ENCODE data around the gene GPR152. TPM values are rescaled to one million over a fixed set of nuclear protein-coding genes. Genes with fewer than 3 reads are reported as not detected.
A peak's percentile ranks its signal among the peaks of the same experiment; 100 is the strongest.
"Not testable (repeated sequence)": the region's sequence is repeated elsewhere in the genome, so short reads cannot be mapped to it uniquely, and the experiment has no call there.

GPR152 gene
- total RNA-seq, 4 donors from 2014 or later: not detected

GRCh38 chr11:67466962-67467771 is 14.6 kb upstream of the GPR152 start:
- Histone ChIP-seq H3K36me3 (peaks cover 0 to 21% (median 0%) of the 10 kb centered on the region in 3 donors), H3K4me1 (peaks cover 37 to 62% (median 38%) of the 10 kb centered on the region in 3 donors), H3K27ac (peak overlapping the region; percentile 94 to 97 (median 96)), H3K27me3 (no peaks in the 10 kb centered on the region), H3K4me3 (peak overlapping the region; percentile 84 to 94 (median 86)), H3K9me3 (no peaks in the 10 kb centered on the region)
- 55 to 71% methylated on average over 7 to 9 of the region's 11 CpGs for WGBS, 2 donors
- intact Hi-C loops (cut with DNase I): no loop called here
- no peak for TF ChIP-seq CTCF (IDR thresholded peaks at IDR 0.05)
- TF ChIP-seq POLR2A (IDR thresholded peaks at IDR 0.05): no peak
- no peak for DNase-seq

- Histone ChIP-seq H3K4me1 (peaks cover 37 to 62% (median 38%) of the 10 kb centered on the region in 3 donors), H3K27me3 (no peaks in the 10 kb centered on the region), H3K27ac (peak overlapping the region in 3 of 4 donors; percentile 96 to 97 (median 96)), H3K36me3 (peaks cover 0 to 21% (median 0%) of the 10 kb centered on the region in 3 donors), H3K4me3 (no peak overlapping the region), H3K9me3 (no peaks in the 10 kb centered on the region)
- no peak for TF ChIP-seq CTCF (IDR thresholded peaks at IDR 0.05)
- no peak for TF ChIP-seq POLR2A (IDR thresholded peaks at IDR 0.05)
- 60 to 93% methylated on average over 1 to 4 of the region's 5 CpGs for WGBS, 2 donors
- no peak for DNase-seq
- intact Hi-C loops (cut with DNase I): no loop called here
Observed at GRCh38 chr11:67466367-67466766, 13.8 kb upstream of the GPR152 start.

GRCh38 chr11:67465530-67465929 is 13.0 kb upstream of the GPR152 start:
- DNase-seq; H3K9me3 ChIP-seq; intact Hi-C loops (cut with DNase I); H3K27me3 ChIP-seq: not testable (repeated sequence)
- Histone ChIP-seq H3K4me1 (peaks cover 37 to 63% (median 38%) of the 10 kb centered on the region in 3 donors), H3K4me3 (peak overlapping the region in 3 of 4 donors; percentile 47 to 75 (median 50)), H3K27ac (peak overlapping the region; percentile 93 to 98 (median 96)), H3K36me3 (peaks cover 0 to 21% (median 0%) of the 10 kb centered on the region in 3 donors)
- WGBS, 2 donors: 48 to 50% methylated on average over 1 to 2 of the region's 2 CpGs

- WGBS, 2 donors: 0 to 40% methylated on average over 3 of the region's 3 CpGs
Observed at GRCh38 chr11:67465189-67465510, 12.6 kb upstream of the GPR152 start.

GRCh38 chr11:67464411-67465188 is 12.1 kb upstream of the GPR152 start:
- DNase-seq: peak; percentile 72
- Histone ChIP-seq H3K4me1 (peaks cover 34 to 67% (median 38%) of the 10 kb centered on the region in 3 donors), H3K4me3 (peak overlapping the region; percentile 35 to 75 (median 48)), H3K27me3 (no peaks in the 10 kb centered on the region), H3K9me3 (no peaks in the 10 kb centered on the region), H3K36me3 (peaks cover 0 to 21% (median 0%) of the 10 kb centered on the region in 3 donors), H3K27ac (peak overlapping the region; percentile 93 to 98 (median 96))
- WGBS, 2 donors: 12 to 44% methylated on average over 5 to 8 of the region's 56 CpGs
- intact Hi-C loops (cut with DNase I): no loop called here
- TF ChIP-seq POLR2A (IDR thresholded peaks at IDR 0.05): peak in 2 of 4 donors; percentile 8 to 73
- TF ChIP-seq CTCF (IDR thresholded peaks at IDR 0.05): peak in 1 of 6 experiments; percentile 6

More at GRCh38 chr11:67465189-67465510, 12.6 kb upstream of the GPR152 start:
- Histone ChIP-seq H3K4me1 (peaks cover 37 to 67% (median 38%) of the 10 kb centered on the region in 3 donors), H3K4me3 (peak overlapping the region; percentile 35 to 75 (median 48)), H3K9me3 (no peaks in the 10 kb centered on the region), H3K27me3 (no peaks in the 10 kb centered on the region), H3K36me3 (peaks cover 0 to 21% (median 0%) of the 10 kb centered on the region in 3 donors), H3K27ac (peak overlapping the region; percentile 93 to 98 (median 96))
- no peak for DNase-seq
- intact Hi-C loops (cut with DNase I): no loop called here
- TF ChIP-seq POLR2A (IDR thresholded peaks at IDR 0.05) (no peak), CTCF (IDR thresholded peaks at IDR 0.05) (no peak)
